ENCODE measurements around the gene MSMO1.

The MSMO1 gene

DNA sequence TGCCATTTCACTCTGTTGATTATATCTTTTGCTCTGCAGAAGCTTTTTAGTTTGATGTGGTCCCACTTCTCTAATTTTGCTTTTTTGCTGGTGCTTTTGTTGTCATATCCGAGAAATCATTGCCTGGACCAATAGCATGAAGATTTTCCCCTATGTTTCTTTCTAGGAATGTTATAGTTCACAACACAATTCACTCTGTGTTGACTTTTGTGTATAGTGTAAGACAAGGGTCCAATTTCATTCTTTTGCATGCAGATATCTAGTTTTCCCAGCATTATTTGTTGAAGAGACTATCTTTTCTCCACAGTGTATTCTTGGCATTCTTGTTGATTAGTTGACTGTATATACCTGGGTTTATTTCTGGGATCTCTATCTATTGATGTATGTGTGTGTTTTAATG, 43.1 kb downstream of the MSMO1 start:
- Histone ChIP-seq H3K4me1 (ENCODE audit: control insufficient read depth, insufficient read depth, low read length, poor library complexity, severe bottlenecking) (no peaks in the 10 kb centered on the region), H3K27ac (ENCODE audit: insufficient read depth, low read length, poor library complexity, severe bottlenecking) (no peak overlapping the region), H3K9me3 (ENCODE audit: control insufficient read depth, low read length) (no peaks in the 10 kb centered on the region), H3K36me3 (ENCODE audit: control insufficient read depth, insufficient read depth, low read length) (no peaks in the 10 kb centered on the region), H3K27me3 (replicated peaks; ENCODE audit: control insufficient read depth, insufficient read depth, low read length, poor library complexity, severe bottlenecking) (no peaks in the 10 kb centered on the region), H3K4me3 (ENCODE audit: insufficient read depth, low read depth, low read length, poor library complexity, severe bottlenecking) (no peak overlapping the region)
- DNase-seq: no peak

DNA sequence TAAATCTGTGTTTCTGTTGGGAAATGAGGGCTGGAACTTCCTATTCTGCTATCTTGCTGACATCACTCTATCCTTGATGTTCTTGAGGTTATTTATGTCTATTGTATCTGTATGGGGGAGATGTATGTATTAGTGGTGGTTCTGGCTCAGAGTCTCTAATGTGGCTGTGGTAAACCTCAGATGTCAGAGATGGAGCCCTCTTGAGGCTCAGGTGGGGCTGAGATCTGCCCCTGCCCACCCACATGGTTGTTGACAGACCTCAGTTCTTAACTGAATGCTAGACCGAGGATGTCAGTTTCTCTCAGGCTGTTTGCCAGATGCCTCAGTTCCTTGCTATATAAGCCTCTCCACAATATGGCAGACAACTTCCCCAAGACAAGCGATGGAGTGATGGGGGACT, 48.0 kb downstream of the MSMO1 start:
- no peak for DNase-seq
- Histone ChIP-seq H3K4me3 (ENCODE audit: insufficient read depth, low read depth, low read length, poor library complexity, severe bottlenecking) (no peak overlapping the region), H3K9me3 (ENCODE audit: control insufficient read depth, low read length) (no peaks in the 10 kb centered on the region), H3K27me3 (replicated peaks; ENCODE audit: control insufficient read depth, insufficient read depth, low read length, poor library complexity, severe bottlenecking) (peaks cover 19% of the 10 kb centered on the region), H3K27ac (ENCODE audit: insufficient read depth, low read length, poor library complexity, severe bottlenecking) (no peak overlapping the region), H3K36me3 (ENCODE audit: control insufficient read depth, insufficient read depth, low read length) (no peaks in the 10 kb centered on the region), H3K4me1 (ENCODE audit: control insufficient read depth, insufficient read depth, low read length, poor library complexity, severe bottlenecking) (no peaks in the 10 kb centered on the region)

DNA sequence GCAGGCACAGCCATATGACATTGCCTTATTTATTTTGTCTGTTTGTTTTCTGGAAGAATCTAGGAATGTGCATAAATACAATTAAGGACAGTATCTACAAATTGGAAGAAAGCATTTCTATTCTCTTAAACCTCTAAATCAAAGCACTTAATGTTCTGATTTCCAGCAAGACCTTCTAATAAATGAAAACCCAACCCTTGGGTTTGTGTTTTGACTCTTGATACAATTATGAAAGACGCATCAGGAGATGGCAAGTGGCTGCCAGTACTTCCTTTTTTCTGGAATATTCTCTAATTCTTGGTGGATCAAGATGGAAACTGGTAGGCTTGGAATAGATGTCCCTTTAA, 50.9 kb downstream of the MSMO1 start:
- Histone ChIP-seq H3K27ac (ENCODE audit: insufficient read depth, low read length, poor library complexity, severe bottlenecking) (no peak overlapping the region), H3K36me3 (ENCODE audit: control insufficient read depth, insufficient read depth, low read length) (no peaks in the 10 kb centered on the region), H3K27me3 (replicated peaks; ENCODE audit: control insufficient read depth, insufficient read depth, low read length, poor library complexity, severe bottlenecking) (peaks cover 19% of the 10 kb centered on the region), H3K4me1 (ENCODE audit: control insufficient read depth, insufficient read depth, low read length, poor library complexity, severe bottlenecking) (no peaks in the 10 kb centered on the region), H3K4me3 (ENCODE audit: insufficient read depth, low read depth, low read length, poor library complexity, severe bottlenecking) (peak overlapping the region; percentile 36), H3K9me3 (ENCODE audit: control insufficient read depth, low read length) (no peaks in the 10 kb centered on the region)
- DNase-seq: no peak

DNA sequence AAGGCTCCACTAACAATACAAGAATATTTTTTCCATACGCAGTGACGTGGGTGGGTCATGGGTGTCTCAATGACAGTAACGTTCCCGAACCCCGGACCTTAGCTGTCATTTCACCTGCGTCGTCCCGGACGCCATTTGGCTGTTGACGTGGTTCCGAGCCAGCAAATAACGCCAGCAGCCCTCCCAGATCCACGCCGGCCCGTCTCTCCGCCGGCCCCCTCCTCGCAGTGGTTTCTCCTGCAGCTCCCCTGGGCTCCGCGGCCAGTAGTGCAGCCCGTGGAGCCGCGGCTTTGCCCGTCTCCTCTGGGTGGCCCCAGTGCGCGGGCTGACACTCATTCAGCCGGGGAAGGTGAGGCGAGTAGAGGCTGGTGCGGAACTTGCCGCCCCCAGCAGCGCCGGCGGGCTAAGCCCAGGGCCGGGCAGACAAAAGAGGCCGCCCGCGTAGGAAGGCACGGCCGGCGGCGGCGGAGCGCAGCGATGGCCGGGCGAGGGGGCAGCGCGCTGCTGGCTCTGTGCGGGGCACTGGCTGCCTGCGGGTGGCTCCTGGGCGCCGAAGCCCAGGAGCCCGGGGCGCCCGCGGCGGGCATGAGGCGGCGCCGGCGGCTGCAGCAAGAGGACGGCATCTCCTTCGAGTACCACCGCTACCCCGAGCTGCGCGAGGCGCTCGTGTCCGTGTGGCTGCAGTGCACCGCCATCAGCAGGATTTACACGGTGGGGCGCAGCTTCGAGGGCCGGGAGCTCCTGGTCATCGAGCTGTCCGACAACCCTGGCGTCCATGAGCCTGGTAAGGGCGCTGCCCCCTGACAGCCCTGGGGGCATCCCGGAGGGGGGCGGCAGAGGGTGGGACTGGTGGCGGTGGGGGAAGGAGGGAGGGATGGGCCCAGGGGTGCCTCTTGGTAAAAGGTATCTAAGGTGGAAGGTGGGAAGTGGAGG, 51.5 kb downstream of the MSMO1 start, which contains the start of gene CPE:
Gene CPE, plus strand, starts transcription at position 264 of the 933 bp plus-strand sequence. Its CDS starts 214 bp downstream, at position 478.
- Histone ChIP-seq H3K4me1 (ENCODE audit: control insufficient read depth, insufficient read depth, low read length, poor library complexity, severe bottlenecking) (no peaks in the 10 kb centered on the region), H3K9me3 (ENCODE audit: control insufficient read depth, low read length) (no peaks in the 10 kb centered on the region), H3K27me3 (replicated peaks; ENCODE audit: control insufficient read depth, insufficient read depth, low read length, poor library complexity, severe bottlenecking) (peaks cover 19% of the 10 kb centered on the region), H3K36me3 (ENCODE audit: control insufficient read depth, insufficient read depth, low read length) (no peaks in the 10 kb centered on the region), H3K27ac (ENCODE audit: insufficient read depth, low read length, poor library complexity, severe bottlenecking) (no peak within 1 kb of the TSS), H3K4me3 (ENCODE audit: insufficient read depth, low read depth, low read length, poor library complexity, severe bottlenecking) (peak within 1 kb of the TSS; percentile 36)
- peak in 2 of 3 donors; percentile 5 to 6 for DNase-seq

DNA sequence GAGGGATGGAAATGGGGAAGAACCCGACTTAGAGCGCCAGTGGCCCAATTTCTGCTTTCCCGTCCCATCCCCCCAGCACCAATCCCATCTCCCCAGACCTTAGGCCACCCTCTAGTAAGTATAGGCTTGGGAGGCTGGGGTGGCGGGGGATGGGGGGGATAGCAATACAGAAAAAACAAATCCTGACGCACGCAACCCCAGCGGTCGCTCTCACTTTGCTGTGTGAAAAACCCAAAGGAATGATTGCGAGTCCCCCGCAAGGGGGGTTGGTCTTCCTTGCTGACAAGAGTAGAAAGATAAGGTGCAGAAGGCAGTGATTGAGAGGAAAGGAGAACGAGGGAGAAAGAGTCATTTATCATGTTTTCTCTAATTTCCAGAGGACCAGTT, 52.2 kb downstream of the MSMO1 start:
- no peak for DNase-seq
- no peaks in the 10 kb centered on the region for H3K9me3 ChIP-seq (ENCODE audit: control insufficient read depth, low read length)
- H3K4me1 ChIP-seq (ENCODE audit: control insufficient read depth, insufficient read depth, low read length, poor library complexity, severe bottlenecking): no peaks in the 10 kb centered on the region
- no peak overlapping the region for H3K27ac ChIP-seq (ENCODE audit: insufficient read depth, low read length, poor library complexity, severe bottlenecking)
- no peaks in the 10 kb centered on the region for H3K36me3 ChIP-seq (ENCODE audit: control insufficient read depth, insufficient read depth, low read length)
- H3K27me3 ChIP-seq (replicated peaks; ENCODE audit: control insufficient read depth, insufficient read depth, low read length, poor library complexity, severe bottlenecking): peaks cover 19% of the 10 kb centered on the region
- peak overlapping the region; percentile 36 for H3K4me3 ChIP-seq (ENCODE audit: insufficient read depth, low read depth, low read length, poor library complexity, severe bottlenecking)

DNA sequence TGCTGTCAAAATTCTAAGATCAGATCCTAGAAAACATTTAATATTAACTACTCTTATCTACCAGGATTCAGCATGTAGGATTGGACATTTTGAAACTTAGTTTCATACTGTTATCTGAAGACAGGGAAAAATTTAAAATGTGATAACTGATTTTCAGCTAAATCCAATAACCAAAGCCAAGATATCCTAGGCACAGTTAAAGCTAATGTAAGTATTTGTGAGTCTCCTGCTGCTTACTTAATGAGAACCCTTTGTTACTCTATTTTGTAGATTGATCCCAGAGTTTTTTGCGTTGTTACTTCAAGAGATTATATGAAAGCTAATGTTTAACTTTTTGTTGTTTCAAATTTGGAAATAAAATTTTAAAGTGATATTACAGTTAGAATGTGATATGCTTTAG, 53.3 kb downstream of the MSMO1 start:
- Histone ChIP-seq H3K27me3 (replicated peaks; ENCODE audit: control insufficient read depth, insufficient read depth, low read length, poor library complexity, severe bottlenecking) (peaks cover 19% of the 10 kb centered on the region), H3K4me3 (ENCODE audit: insufficient read depth, low read depth, low read length, poor library complexity, severe bottlenecking) (no peak overlapping the region), H3K27ac (ENCODE audit: insufficient read depth, low read length, poor library complexity, severe bottlenecking) (no peak overlapping the region), H3K4me1 (ENCODE audit: control insufficient read depth, insufficient read depth, low read length, poor library complexity, severe bottlenecking) (no peaks in the 10 kb centered on the region), H3K36me3 (ENCODE audit: control insufficient read depth, insufficient read depth, low read length) (no peaks in the 10 kb centered on the region), H3K9me3 (ENCODE audit: control insufficient read depth, low read length) (no peaks in the 10 kb centered on the region)
- no peak for DNase-seq

DNA sequence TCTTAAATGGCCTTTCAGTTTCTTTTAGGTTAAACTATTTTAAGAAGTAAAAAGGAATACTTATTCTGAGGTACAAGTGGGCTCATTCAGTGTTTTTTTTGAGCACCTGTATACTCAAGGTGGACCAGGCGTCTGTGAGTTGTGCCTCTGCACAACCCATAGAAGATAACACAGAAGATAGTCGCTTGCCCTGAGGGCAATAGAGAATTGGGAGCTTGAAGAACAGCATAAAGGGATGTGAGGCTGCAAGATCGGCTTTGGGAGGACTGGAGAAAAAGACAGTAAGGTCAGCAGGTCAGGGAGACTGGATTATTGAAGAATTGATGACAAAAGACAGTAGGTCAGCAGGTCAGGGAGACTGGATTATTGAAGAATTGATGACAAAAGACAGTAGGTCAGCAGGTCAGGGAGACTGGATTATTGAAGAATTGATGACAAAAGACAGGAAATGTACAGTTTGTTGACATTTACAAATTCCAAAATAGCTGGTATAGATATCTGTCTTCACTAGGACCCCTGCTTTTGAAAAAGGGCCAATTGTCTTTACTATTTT, 54.4 kb downstream of the MSMO1 start:
- Histone ChIP-seq H3K27me3 (replicated peaks; ENCODE audit: control insufficient read depth, insufficient read depth, low read length, poor library complexity, severe bottlenecking) (peaks cover 19% of the 10 kb centered on the region), H3K27ac (ENCODE audit: insufficient read depth, low read length, poor library complexity, severe bottlenecking) (no peak overlapping the region), H3K36me3 (ENCODE audit: control insufficient read depth, insufficient read depth, low read length) (no peaks in the 10 kb centered on the region), H3K9me3 (ENCODE audit: control insufficient read depth, low read length) (no peaks in the 10 kb centered on the region), H3K4me3 (ENCODE audit: insufficient read depth, low read depth, low read length, poor library complexity, severe bottlenecking) (no peak overlapping the region), H3K4me1 (ENCODE audit: control insufficient read depth, insufficient read depth, low read length, poor library complexity, severe bottlenecking) (no peaks in the 10 kb centered on the region)
- DNase-seq: no peak

DNA sequence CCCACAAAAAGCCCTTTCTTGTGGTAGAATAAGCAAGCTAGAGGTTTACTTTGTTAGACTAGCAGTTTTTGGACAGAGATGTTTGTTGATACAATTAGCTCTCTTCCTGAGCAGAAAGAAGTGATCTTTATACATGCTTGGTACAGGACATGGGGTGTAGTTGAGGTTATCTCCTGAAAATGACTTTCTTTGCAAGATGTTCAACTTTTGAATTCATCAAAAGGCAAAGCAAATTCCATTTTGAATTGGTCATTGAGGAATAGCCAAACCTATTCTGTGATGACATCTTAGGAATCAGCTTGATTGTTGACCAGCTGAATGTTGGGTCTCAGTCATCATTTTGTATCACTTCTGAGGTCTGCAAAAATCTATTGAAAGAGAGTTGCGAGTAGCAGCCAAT, 55.2 kb downstream of the MSMO1 start:
- H3K4me3 ChIP-seq (ENCODE audit: insufficient read depth, low read depth, low read length, poor library complexity, severe bottlenecking): no peak overlapping the region
- no peak for DNase-seq
- H3K27me3 ChIP-seq (replicated peaks; ENCODE audit: control insufficient read depth, insufficient read depth, low read length, poor library complexity, severe bottlenecking): peaks cover 19% of the 10 kb centered on the region
- H3K4me1 ChIP-seq (ENCODE audit: control insufficient read depth, insufficient read depth, low read length, poor library complexity, severe bottlenecking): no peaks in the 10 kb centered on the region
- no peaks in the 10 kb centered on the region for H3K9me3 ChIP-seq (ENCODE audit: control insufficient read depth, low read length)
- no peaks in the 10 kb centered on the region for H3K36me3 ChIP-seq (ENCODE audit: control insufficient read depth, insufficient read depth, low read length)
- no peak overlapping the region for H3K27ac ChIP-seq (ENCODE audit: insufficient read depth, low read length, poor library complexity, severe bottlenecking)

DNA sequence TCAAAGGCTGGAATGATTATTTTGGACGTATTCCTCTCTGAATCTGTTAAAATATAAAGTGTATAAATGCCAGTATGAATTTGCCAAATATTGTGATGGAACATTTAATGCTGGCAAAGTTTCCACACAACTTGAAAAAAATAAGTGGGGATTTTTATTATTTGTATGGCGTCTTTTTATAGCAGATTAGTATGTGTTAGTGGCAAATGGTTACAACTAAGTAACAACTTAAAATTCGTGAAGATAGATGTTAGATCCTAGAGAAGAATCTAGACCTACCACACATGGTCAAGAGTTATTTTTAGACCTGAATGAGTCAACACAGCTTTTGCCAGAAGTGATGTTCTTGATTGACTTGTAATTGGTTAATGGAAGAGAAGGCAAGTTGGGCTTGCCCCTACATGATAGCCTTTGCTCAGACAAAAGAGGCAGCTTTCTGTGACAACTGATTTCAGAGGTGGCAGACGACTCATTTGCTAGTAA, 56.2 kb downstream of the MSMO1 start:
- H3K27ac ChIP-seq (ENCODE audit: insufficient read depth, low read length, poor library complexity, severe bottlenecking): no peak overlapping the region
- DNase-seq: no peak

DNA sequence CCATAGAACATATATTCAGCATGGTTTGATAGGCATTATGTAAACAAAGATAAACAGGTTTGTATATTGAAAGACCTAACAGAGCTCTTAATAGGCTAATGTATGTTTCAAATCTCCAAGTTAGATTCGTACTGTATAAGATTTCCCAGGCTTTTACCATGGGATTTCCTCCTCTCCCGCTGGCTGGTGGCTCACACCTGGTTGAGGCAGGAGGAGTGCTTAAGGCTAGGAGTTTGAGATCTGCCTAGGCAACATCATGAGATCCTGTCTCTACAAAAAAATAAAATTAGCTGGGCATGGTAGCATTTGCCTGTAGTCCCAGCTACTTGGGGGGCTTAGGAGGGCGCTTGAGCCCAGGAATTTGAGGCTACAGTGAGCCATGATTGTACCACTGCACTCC, 56.7 kb downstream of the MSMO1 start:
- H3K4me3 ChIP-seq (ENCODE audit: insufficient read depth, low read depth, low read length, poor library complexity, severe bottlenecking): no peak overlapping the region
- H3K9me3 ChIP-seq (ENCODE audit: control insufficient read depth, low read length): no peaks in the 10 kb centered on the region
- peaks cover 11% of the 10 kb centered on the region for H3K27me3 ChIP-seq (replicated peaks; ENCODE audit: control insufficient read depth, insufficient read depth, low read length, poor library complexity, severe bottlenecking)
- no peaks in the 10 kb centered on the region for H3K36me3 ChIP-seq (ENCODE audit: control insufficient read depth, insufficient read depth, low read length)
- H3K27ac ChIP-seq (ENCODE audit: insufficient read depth, low read length, poor library complexity, severe bottlenecking): no peak overlapping the region
- H3K4me1 ChIP-seq (ENCODE audit: control insufficient read depth, insufficient read depth, low read length, poor library complexity, severe bottlenecking): no peaks in the 10 kb centered on the region
- DNase-seq: no peak

More for the DNA sequence above, 56.2 kb downstream of the MSMO1 start:
- Histone ChIP-seq H3K36me3 (ENCODE audit: control insufficient read depth, insufficient read depth, low read length) (no peaks in the 10 kb centered on the region), H3K4me1 (ENCODE audit: control insufficient read depth, insufficient read depth, low read length, poor library complexity, severe bottlenecking) (no peaks in the 10 kb centered on the region), H3K27me3 (replicated peaks; ENCODE audit: control insufficient read depth, insufficient read depth, low read length, poor library complexity, severe bottlenecking) (peaks cover 16% of the 10 kb centered on the region), H3K4me3 (ENCODE audit: insufficient read depth, low read depth, low read length, poor library complexity, severe bottlenecking) (no peak overlapping the region), H3K9me3 (ENCODE audit: control insufficient read depth, low read length) (no peaks in the 10 kb centered on the region)

Measured in effector memory CD4-positive, alpha-beta T cell (primary cell).